B cell (primary cell): ENCODE results near the gene DNM1. TPM values are rescaled to one million over a fixed set of nuclear protein-coding genes. Genes with fewer than 3 reads are reported as not detected.

Experiments used
- ATAC-seq: fragments of 200-7000 bp; cut with Tn5 transposase; one replicate; pipeline ENCODE4 v1.10.0; 2021; ENCODE audit warnings: low read depth, mild to moderate bottlenecking, moderate number of reproducible peaks, moderate library complexity
- CTCF ChIA-PET: fragments of 350-600 bp; sonication (Branson Sonifier 250); formaldehyde crosslinking; loops from one replicate; lab custom pipeline; 2021; ENCODE audit warnings: antibody characterized with exemption, inconsistent platforms; lab: Charles Lee
- POLR2A ChIA-PET: fragments of 350-600 bp; sonication (Branson Sonifier 250); formaldehyde crosslinking; loops from one replicate; lab custom pipeline; 2021; ENCODE audit warnings: antibody characterized with exemption; lab: Charles Lee
- DNase-seq: peaks from one replicate; pipeline ENCODE4 v3.0.0; 2013
- H2AFZ ChIP-seq: 2 replicates; pipeline ENCODE4 v1.6.1; 2012; ENCODE audit warnings: mild to moderate bottlenecking, low read depth, low read length; ENCODE audit not compliant: insufficient read depth, poor library complexity, severe bottlenecking
- H3K27ac ChIP-seq, 2 donors: 1 replicate in 1 of 2; 2 replicates in 1 of 2; pipeline ENCODE4 v1.5.1; 2012 to 2013; ENCODE audit warnings: low read length in 2 of 2, mild to moderate bottlenecking in 2 of 2, moderate library complexity in 1 of 2
- H3K27me3 ChIP-seq, 4 experiments: fragments of 200-600 bp in 1 of 4; sonication (generic) in 1 of 4; replicated peaks in 1 of 4; 1 replicate in 2 of 4; 2 replicates in 2 of 4; pipeline versions ENCODE4 v1.6.1 to v1.7.0; 2013 to 2016; ENCODE audit warnings: low read length in 3 of 4, mild to moderate bottlenecking in 2 of 4, mixed read lengths in 1 of 4, moderate library complexity in 1 of 4; ENCODE audit not compliant: insufficient read depth in 4 of 4, control insufficient read depth in 3 of 4; ENCODE audit errors: control extremely low read depth in 1 of 4
- H3K36me3 ChIP-seq, 2 experiments: replicated peaks in 1 of 2; 1 replicate in 1 of 2; 2 replicates in 1 of 2; pipeline versions ENCODE4 v1.6.1 to v1.7.1; 2013; ENCODE audit warnings: low read length in 1 of 2; ENCODE audit not compliant: insufficient read depth in 2 of 2, control insufficient read depth in 1 of 2; ENCODE audit errors: control extremely low read depth in 1 of 2, extremely low read depth in 1 of 2
- H3K4me1 ChIP-seq, 2 donors: fragments of 200-600 bp in 1 of 2; sonication (generic) in 1 of 2; 1 replicate in 1 of 2; 2 replicates in 1 of 2; pipeline versions ENCODE4 v1.5.1 to v1.6.1; 2013 to 2017; ENCODE audit warnings: low read length in 2 of 2; ENCODE audit not compliant: control insufficient read depth in 2 of 2, insufficient read depth in 2 of 2
- H3K4me2 ChIP-seq: replicated peaks from 2 replicates; pipeline ENCODE3; 2012; ENCODE audit warnings: mild to moderate bottlenecking, low read depth, low read length; ENCODE audit not compliant: poor library complexity, severe bottlenecking
- H3K4me3 ChIP-seq, 5 experiments: fragments of 200-600 bp in 1 of 5; sonication (generic) in 1 of 5; 1 replicate in 3 of 5; 2 replicates in 2 of 5; pipeline versions ENCODE4 v1.5.1 to v1.7.0; 2011 to 2016; ENCODE audit warnings: low read length in 4 of 5, mild to moderate bottlenecking in 4 of 5, low read depth in 2 of 5, control low read depth in 1 of 5, moderate library complexity in 1 of 5; ENCODE audit not compliant: insufficient read depth in 1 of 5; ENCODE audit errors: control extremely low read depth in 1 of 5, extremely low read depth in 1 of 5
- H3K79me2 ChIP-seq: fragments of 200-600 bp; sonication (generic); one replicate; pipeline ENCODE4 v1.6.0; 2016; ENCODE audit warnings: low read length; ENCODE audit not compliant: control insufficient read depth, insufficient read depth
- H3K9ac ChIP-seq: fragments of 200-600 bp; sonication (generic); 2 replicates; pipeline ENCODE4 v1.6.1; 2017; ENCODE audit warnings: mild to moderate bottlenecking, low read length, moderate library complexity
- H3K9me3 ChIP-seq, 3 donors: one replicate each; pipeline versions ENCODE4 v1.6.1 to v1.7.1; 2013; ENCODE audit warnings: low read length in 2 of 3; ENCODE audit not compliant: control insufficient read depth in 2 of 3, insufficient read depth in 1 of 3; ENCODE audit errors: control extremely low read depth in 1 of 3
- H4K20me1 ChIP-seq: 2 replicates; pipeline ENCODE4 v1.6.0; 2012; ENCODE audit warnings: mild to moderate bottlenecking, low read length; ENCODE audit not compliant: insufficient read depth, control insufficient read depth, poor library complexity, severe bottlenecking
- H3K27ac Mint-ChIP-seq: one replicate; pipeline ENCODE4 v1.8.0; 2021; ENCODE audit warnings: mixed read lengths
- H3K27me3 Mint-ChIP-seq: one replicate; pipeline ENCODE4 v1.8.0; 2021; ENCODE audit warnings: mixed read lengths
- H3K4me1 Mint-ChIP-seq: one replicate; pipeline ENCODE4 v1.8.0; 2021; ENCODE audit warnings: mixed read lengths
- H3K4me3 Mint-ChIP-seq: one replicate; pipeline ENCODE4 v1.8.0; 2021; ENCODE audit warnings: mixed read lengths
- H3K9me3 Mint-ChIP-seq: one replicate; pipeline ENCODE4 v1.8.0; 2022; ENCODE audit warnings: mixed read lengths; ENCODE audit not compliant: insufficient read depth
- EZH2 ChIP-seq: IDR thresholded peaks from 2 replicates; pipeline ENCODE4 v1.6.1; 2012; ENCODE audit warnings: borderline replicate concordance, low read depth, mild to moderate bottlenecking, moderate library complexity, low read length; ENCODE audit not compliant: insufficient read depth, poor library complexity, severe bottlenecking
- WGBS: methylation state at CpG from one replicate; pipeline ENCODE4 v1.1.5; 2013; ENCODE audit warnings: missing lambda C conversion rate; ENCODE audit not compliant: insufficient coverage; 5-methylcytosine and 5-hydroxymethylcytosine counted together
- intact Hi-C: fragments of 100-400 bp; cut with micrococcal nuclease; formaldehyde crosslinking; loops from one replicate; pipeline ENCODE4 v1.10.0; 2022
- polyA plus RNA-seq: library from polyadenylated mRNA; depleted of rRNA; stranded (reverse); fragments of >200 nt; gene quantifications from 2 replicates; pipeline ENCODE4 v1.2.3, GENCODE V29; 2012
- total RNA-seq, 2 donors: library from RNA; stranded (reverse); fragments of 120-200 nt in 1 of 2; gene quantifications; 1 replicate in 1 of 2; 2 replicates in 1 of 2; pipeline versions ENCODE4 v1.2.3 to v1.2.4, GENCODE V29; 2013 to 2022
- TF ChIP-seq, protein P1 (sequence below): fragments of 200-600 bp; IDR thresholded peaks from one replicate; pipeline ENCODE4 v1.8.0; 2022; ENCODE audit warnings: antibody characterized with exemption, mild to moderate bottlenecking

Gene DNM1
- total and polyA plus RNA-seq, 2 donors (not counting 1 experiment from before 2014, with no cell fraction given), result 0.63 to 1.3 TPM

DNA sequence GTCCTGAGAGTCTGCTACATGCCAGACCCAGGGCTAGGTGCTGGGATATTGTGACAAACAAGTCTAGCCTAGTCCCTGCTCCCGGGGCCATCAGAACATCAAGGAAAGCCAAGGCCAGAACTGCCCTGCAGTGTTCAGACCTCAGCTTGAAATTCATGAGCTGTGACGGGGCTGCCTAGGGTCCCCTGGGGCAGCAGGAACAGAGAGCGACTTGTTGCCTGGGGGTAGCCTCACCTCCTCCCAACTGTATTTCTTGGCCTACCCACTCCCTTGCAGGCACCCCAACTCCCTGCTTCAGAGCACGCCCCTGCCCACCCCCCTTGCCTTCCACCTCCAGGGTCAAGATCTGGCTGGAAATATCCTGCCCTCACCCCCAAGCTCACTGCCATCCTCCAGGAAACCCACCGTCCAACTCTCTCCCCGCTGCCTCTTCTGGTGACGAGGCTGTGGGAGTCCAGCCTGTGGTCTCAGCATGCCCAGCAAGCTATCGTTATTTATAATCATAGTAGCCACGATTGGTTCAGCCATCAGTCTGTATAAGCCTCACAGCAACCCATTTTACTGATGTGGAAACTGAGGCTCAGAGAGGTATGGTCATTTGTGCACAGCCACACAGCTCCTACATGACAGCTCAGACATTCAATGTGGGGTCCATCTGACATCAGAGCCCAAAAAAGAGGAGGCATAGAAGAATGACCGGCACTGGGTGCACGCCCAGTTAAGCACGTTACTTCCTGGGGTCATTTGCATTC lies 10.7 kb downstream of the DNM1 start:
- TF ChIP-seq, protein P1, sequence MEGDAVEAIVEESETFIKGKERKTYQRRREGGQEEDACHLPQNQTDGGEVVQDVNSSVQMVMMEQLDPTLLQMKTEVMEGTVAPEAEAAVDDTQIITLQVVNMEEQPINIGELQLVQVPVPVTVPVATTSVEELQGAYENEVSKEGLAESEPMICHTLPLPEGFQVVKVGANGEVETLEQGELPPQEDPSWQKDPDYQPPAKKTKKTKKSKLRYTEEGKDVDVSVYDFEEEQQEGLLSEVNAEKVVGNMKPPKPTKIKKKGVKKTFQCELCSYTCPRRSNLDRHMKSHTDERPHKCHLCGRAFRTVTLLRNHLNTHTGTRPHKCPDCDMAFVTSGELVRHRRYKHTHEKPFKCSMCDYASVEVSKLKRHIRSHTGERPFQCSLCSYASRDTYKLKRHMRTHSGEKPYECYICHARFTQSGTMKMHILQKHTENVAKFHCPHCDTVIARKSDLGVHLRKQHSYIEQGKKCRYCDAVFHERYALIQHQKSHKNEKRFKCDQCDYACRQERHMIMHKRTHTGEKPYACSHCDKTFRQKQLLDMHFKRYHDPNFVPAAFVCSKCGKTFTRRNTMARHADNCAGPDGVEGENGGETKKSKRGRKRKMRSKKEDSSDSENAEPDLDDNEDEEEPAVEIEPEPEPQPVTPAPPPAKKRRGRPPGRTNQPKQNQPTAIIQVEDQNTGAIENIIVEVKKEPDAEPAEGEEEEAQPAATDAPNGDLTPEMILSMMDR, result no peak
- no peak for TF ChIP-seq EZH2
- Histone ChIP-seq H3K4me3 (no peak overlapping the region), H3K4me1 (peaks cover 7 to 13% of the 10 kb centered on the region in 2 donors), H3K4me2 (no peak overlapping the region), H3K9ac (no peak overlapping the region), H4K20me1 (no peaks in the 10 kb centered on the region), H3K27ac (no peak overlapping the region), H3K9me3 (peaks cover 0 to 6% (median 0%) of the 10 kb centered on the region in 3 donors), H2AFZ (no peak overlapping the region), H3K79me2 (no peaks in the 10 kb centered on the region), H3K36me3 (no peaks in the 10 kb centered on the region), H3K27me3 (peaks cover 0 to 16% (median 0%) of the 10 kb centered on the region in 4 experiments)
- intact Hi-C loops, result no loop called here
- 80% methylated on average over 12 of the region's 12 CpGs for WGBS
- H3K27ac Mint-ChIP-seq, result no peak overlapping the region
- ChIA-PET POLR2A (interaction anchor here (0.6 kb wide), 1 partner anchor 952 kb away, joined by 6 read pairs; no protein-coding TSS in a partner anchor), CTCF (no interaction called here)
- no peak overlapping the region for H3K4me3 Mint-ChIP-seq
- peaks cover 8% of the 10 kb centered on the region for H3K4me1 Mint-ChIP-seq
- no peaks in the 10 kb centered on the region for H3K9me3 Mint-ChIP-seq
- H3K27me3 Mint-ChIP-seq, result peaks cover 20% of the 10 kb centered on the region
- DNase-seq (no peak), ATAC-seq (no peak)
